ENCODE results near the gene PACSIN1.

Gene PACSIN1

GRCh38 chr6:34580707-34581560 lies 115.1 kb downstream of the PACSIN1 start:
- 84 to 98% methylated on average over 4 to 5 of the region's 6 CpGs for WGBS, 2 experiments (ENCODE audit: insufficient coverage in 2 of 2)
- H3K9me3 ChIP-seq (ENCODE audit: control insufficient read depth, low read length) = no peaks in the 10 kb centered on the region
- H3K36me3 ChIP-seq (ENCODE audit: control insufficient read depth, insufficient read depth, low read length) = peaks cover 3% of the 10 kb centered on the region
- no peak overlapping the region for H3K27ac ChIP-seq (ENCODE audit: low read depth, low read length, severe bottlenecking)
- H3K4me1 ChIP-seq (ENCODE audit: control insufficient read depth, insufficient read depth, low read length, poor library complexity, severe bottlenecking) = no peaks in the 10 kb centered on the region
- no peak overlapping the region for H3K4me3 ChIP-seq (ENCODE audit: extremely low read depth, insufficient read depth, low read length, poor library complexity, severe bottlenecking)

DNA sequence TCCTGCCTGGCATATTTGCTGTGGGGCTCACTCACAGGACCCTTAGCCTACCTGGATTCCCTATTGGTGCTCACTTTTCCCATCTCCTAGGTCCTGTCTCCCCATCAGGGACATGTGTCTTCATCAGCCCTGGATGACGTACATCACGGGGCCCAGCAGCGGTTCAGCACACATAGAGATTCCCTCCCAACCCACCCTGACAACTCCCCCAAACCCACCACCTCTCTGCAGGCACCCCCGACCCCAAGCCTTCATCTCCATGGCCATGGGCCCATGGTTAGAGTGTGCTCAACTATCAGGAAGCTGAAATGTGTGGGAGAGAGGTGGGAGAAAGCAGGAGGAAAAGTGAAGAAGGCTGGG lies 115.7 kb downstream of the PACSIN1 start:
- peaks cover 3% of the 10 kb centered on the region for H3K36me3 ChIP-seq (ENCODE audit: control insufficient read depth, insufficient read depth, low read length)
- H3K9me3 ChIP-seq (ENCODE audit: control insufficient read depth, low read length) = no peaks in the 10 kb centered on the region
- H3K27ac ChIP-seq (ENCODE audit: low read depth, low read length, severe bottlenecking) = no peak overlapping the region
- no peak overlapping the region for H3K4me3 ChIP-seq (ENCODE audit: extremely low read depth, insufficient read depth, low read length, poor library complexity, severe bottlenecking)
- H3K4me1 ChIP-seq (ENCODE audit: control insufficient read depth, insufficient read depth, low read length, poor library complexity, severe bottlenecking) = no peaks in the 10 kb centered on the region
- WGBS, 2 experiments (ENCODE audit: insufficient coverage in 2 of 2) = 96% methylated on average over 3 of the region's 4 CpGs; no CpG with 5 or more reads in 1 of the 2 experiments

GRCh38 chr6:34583461-34583860 lies 117.6 kb downstream of the PACSIN1 start:
- Histone ChIP-seq H3K36me3 (ENCODE audit: control insufficient read depth, insufficient read depth, low read length) (peaks cover 11% of the 10 kb centered on the region), H3K4me1 (ENCODE audit: control insufficient read depth, insufficient read depth, low read length, poor library complexity, severe bottlenecking) (no peaks in the 10 kb centered on the region), H3K4me3 (ENCODE audit: extremely low read depth, insufficient read depth, low read length, poor library complexity, severe bottlenecking) (no peak overlapping the region), H3K9me3 (ENCODE audit: control insufficient read depth, low read length) (no peaks in the 10 kb centered on the region), H3K27ac (ENCODE audit: low read depth, low read length, severe bottlenecking) (no peak overlapping the region)
- 96% methylated on average over 3 to 6 of the region's 6 CpGs for WGBS, 2 experiments (ENCODE audit: insufficient coverage in 2 of 2)

DNA sequence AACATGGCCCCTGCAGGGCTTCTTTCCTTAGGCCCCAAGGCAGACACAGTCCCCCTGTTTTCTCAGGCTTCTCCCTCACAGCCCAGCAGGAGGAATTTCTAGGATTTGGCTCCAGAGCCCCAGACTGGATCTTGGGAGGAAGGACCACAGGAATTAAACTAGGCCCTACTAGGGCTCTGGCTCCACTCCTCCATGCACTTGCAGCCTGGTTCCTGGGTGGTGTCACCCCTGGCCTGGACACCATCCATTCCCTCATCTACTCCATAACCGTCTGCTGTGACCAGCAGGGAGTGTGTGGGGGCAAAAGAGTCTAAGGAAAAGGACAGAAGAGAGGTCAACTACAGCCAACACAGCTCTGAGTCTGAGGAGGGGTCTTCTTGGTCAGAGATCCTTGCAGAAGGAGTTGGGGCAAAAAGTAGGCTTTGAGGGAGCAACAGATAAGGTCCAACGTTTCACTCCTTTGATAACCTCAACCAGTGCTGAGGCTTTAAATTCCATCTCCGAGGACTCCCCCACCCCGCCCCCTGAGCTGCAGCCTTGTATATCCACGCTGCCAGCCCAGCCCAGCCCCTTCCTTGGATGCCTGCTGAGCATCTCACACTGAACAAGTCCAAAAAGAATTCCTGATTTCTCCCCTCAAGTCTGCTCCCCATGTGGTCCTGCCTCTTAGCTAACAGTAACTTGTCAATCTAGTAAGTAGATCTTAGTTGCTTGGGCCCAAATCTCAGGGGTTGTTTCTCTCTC lies 118.2 kb downstream of the PACSIN1 start:
- Histone ChIP-seq H3K4me3 (ENCODE audit: extremely low read depth, insufficient read depth, low read length, poor library complexity, severe bottlenecking) (no peak overlapping the region), H3K9me3 (ENCODE audit: control insufficient read depth, low read length) (no peaks in the 10 kb centered on the region), H3K4me1 (ENCODE audit: control insufficient read depth, insufficient read depth, low read length, poor library complexity, severe bottlenecking) (no peaks in the 10 kb centered on the region), H3K27ac (ENCODE audit: low read depth, low read length, severe bottlenecking) (no peak overlapping the region), H3K36me3 (ENCODE audit: control insufficient read depth, insufficient read depth, low read length) (peaks cover 16% of the 10 kb centered on the region)
- WGBS, 2 experiments (ENCODE audit: insufficient coverage in 2 of 2) = 68 to 82% methylated on average over 4 of the region's 5 CpGs

- H3K9me3 ChIP-seq (ENCODE audit: control insufficient read depth, low read length) = no peaks in the 10 kb centered on the region
- H3K4me3 ChIP-seq (ENCODE audit: extremely low read depth, insufficient read depth, low read length, poor library complexity, severe bottlenecking) = no peak overlapping the region
- H3K36me3 ChIP-seq (ENCODE audit: control insufficient read depth, insufficient read depth, low read length) = peaks cover 19% of the 10 kb centered on the region
- H3K27ac ChIP-seq (ENCODE audit: low read depth, low read length, severe bottlenecking) = no peak overlapping the region
- WGBS, 2 experiments (ENCODE audit: insufficient coverage in 2 of 2) = 95 to 96% methylated on average over 9 of the region's 9 CpGs
- no peaks in the 10 kb centered on the region for H3K4me1 ChIP-seq (ENCODE audit: control insufficient read depth, insufficient read depth, low read length, poor library complexity, severe bottlenecking)
Measured at GRCh38 chr6:34584694-34585093, 118.8 kb downstream of the PACSIN1 start.

Data from mesodermal cell (in vitro differentiated cells).